Cardiac fibroblast (primary cell): ENCODE measurements around the gene APOL4.

Source experiments
- DNase-seq, 2 donors: peaks; one replicate each; pipeline versions ENCODE4 v3.0.0 to v3.0.0-alpha.2; 2010; ENCODE audit warnings: low read depth in 2 of 2
- H3K4me3 ChIP-seq, 2 donors: replicated peaks in 1 of 2; 1 replicate in 1 of 2; 2 replicates in 1 of 2; pipeline ENCODE4 v1.5.1; 2011; ENCODE audit warnings: low read depth in 2 of 2, low read length in 2 of 2, mild to moderate bottlenecking in 2 of 2, moderate library complexity in 1 of 2
- TF ChIP-seq, protein P1 (sequence below): IDR thresholded peaks from one replicate; pipeline ENCODE4 v1.5.1; 2011; ENCODE audit warnings: low read depth, mild to moderate bottlenecking, low read length, inconsistent platforms

Gene APOL4

DNA sequence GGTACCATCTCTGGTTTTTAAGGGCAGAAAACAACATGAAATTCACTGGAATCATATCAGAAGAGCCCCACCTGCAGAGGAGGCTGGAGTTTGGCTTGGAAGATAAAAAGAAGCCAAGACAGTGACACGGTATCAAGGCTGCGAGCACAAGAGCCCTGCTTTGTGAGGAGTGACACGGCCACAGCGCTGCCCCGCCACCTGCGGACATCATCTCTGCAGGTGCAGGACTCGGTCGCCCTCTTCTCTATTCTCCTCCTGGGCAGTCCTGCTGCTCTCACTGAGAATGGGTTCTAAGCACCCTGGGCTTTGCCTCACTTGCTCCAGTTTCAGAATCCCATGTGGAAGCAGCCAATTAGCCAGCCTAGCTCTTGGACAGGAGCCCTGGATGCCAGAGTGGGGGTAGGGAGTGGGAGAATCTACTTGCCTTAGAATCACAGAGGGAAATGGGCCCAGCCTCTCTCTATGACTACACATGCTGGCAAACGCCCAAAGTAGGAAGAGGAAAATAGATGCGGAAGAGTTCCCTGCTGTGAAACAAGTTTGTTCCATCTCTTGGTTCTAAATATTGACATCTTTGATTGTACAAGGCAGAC is 17.1 kb downstream of the APOL4 start:
- peak; percentile 33 to 78 for DNase-seq
- TF ChIP-seq, protein P1, sequence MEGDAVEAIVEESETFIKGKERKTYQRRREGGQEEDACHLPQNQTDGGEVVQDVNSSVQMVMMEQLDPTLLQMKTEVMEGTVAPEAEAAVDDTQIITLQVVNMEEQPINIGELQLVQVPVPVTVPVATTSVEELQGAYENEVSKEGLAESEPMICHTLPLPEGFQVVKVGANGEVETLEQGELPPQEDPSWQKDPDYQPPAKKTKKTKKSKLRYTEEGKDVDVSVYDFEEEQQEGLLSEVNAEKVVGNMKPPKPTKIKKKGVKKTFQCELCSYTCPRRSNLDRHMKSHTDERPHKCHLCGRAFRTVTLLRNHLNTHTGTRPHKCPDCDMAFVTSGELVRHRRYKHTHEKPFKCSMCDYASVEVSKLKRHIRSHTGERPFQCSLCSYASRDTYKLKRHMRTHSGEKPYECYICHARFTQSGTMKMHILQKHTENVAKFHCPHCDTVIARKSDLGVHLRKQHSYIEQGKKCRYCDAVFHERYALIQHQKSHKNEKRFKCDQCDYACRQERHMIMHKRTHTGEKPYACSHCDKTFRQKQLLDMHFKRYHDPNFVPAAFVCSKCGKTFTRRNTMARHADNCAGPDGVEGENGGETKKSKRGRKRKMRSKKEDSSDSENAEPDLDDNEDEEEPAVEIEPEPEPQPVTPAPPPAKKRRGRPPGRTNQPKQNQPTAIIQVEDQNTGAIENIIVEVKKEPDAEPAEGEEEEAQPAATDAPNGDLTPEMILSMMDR: no peak
- no peak overlapping the region for H3K4me3 ChIP-seq

DNA sequence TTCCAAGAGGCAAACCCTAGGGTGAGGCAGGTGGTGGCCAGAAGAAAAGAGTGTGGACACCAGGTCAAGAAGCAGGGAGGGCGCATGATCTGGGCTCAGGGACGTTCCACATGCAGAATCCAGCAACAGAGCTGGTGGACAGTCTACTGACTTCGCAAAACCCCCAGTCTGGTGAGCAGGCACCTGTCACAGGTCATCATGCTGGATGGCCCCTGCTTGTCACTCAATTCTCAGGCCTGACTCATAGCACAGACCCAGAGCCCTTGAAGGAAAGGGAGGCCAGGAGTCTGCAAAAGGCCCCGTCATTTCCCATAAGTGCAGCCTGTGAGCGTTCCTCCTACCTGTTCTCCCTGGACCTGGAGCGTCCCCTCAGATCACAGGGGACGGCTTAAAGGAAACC is 18.2 kb downstream of the APOL4 start:
- TF ChIP-seq, protein P1: no peak
- H3K4me3 ChIP-seq: no peak overlapping the region
- DNase-seq: no peak

DNA sequence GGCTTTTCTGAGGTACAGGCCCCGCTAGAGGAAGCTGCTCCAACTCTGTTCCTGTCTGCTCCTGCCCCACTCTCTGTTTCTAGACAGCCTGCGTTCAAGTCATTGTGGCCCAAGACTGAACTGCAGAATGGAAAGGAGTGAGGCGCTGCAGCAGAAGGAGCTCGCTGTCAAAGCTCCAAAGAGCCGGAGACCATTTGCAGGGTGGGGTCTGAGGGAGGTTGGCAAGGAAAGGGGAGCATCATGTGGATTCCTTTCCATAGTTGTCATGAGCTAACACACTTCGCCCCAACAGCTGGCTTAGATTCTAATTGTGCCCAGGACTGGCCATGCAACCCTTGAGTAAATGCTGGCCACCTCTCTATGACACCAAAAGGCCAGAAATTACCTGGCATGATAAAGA is 18.8 kb downstream of the APOL4 start:
- H3K4me3 ChIP-seq: no peak overlapping the region
- TF ChIP-seq, protein P1: no peak
- no peak for DNase-seq

DNA sequence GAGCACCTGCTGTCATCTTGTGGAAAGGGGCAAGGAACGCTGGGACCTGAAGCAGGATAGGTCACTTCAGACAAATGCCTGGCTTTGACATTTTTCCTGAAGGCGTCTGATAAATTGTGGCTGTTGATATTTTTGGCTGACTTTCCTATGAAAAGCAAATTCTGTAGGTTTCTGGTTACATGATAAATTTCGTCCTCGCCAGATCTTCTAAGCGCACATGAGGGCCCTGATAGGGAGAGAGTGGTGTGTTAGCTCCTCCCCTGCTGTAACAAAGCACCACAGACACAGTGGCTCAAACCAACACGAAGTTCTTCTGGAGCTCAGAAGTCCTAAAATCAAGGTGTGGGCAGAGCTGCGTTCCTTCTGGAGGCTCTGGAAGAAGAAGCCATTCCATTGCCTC is 19.6 kb downstream of the APOL4 start:
- TF ChIP-seq, protein P1: no peak
- no peak overlapping the region for H3K4me3 ChIP-seq
- peak in 1 of 2 donors; percentile 36 for DNase-seq

DNA sequence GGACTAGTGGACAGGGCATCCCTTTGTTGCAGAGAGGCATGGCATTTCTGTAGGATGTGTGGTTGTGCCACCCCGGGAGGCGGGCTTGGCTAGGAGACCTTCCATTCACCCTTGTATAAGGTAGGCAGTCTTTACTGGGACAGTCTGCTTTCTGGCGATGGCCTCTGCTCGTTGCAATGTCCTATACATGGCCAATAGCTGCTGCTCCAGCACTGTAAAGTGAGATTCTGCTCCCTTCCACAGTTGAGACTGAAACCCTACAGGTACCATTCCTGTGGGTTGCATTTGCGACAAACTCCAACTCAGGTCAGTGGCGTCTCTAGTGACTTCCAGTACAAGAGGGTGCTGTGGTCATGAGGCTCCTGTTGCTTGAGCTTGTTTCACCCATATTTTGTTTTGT is 20.7 kb downstream of the APOL4 start:
- no peak overlapping the region for H3K4me3 ChIP-seq
- no peak for DNase-seq
- TF ChIP-seq, protein P1: no peak

DNA sequence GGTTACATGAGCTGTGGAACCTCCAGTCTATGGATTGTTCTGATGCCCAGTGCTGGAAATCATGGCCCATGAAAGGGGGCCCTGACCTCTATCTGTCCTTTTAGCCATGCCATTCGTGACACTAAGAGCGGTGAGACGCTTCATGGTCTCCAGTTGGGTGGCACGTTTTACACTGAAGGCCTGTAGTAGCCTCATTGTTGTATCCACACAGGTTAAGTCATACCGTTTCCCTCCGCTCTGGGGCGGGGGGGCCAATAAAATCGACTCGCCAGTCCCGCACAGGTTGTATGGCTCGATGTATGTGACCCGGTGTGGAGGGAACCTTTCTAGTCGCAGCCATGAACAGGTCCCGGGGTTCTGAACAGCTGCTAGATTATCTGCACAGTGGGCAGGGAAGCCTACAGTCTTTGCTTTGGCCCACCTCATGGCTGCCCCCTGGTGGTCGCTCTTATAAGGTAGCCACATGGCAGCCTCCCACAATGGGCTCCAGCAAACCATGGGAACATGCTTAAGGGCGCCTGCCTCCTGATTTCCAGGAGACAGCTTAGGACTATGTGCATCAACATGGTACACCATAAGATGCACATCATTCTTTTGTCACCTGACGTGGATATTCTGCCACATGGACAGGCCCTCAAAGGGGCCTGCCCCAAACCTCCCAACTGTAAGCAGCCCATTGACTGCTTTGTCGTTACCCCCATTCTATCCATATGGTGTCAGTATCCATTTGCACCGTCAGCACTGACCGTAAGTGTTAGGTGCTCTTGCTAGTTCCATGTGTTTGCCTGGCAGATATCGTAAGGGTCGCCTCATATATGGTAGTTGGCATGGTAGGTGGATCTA is 21.4 kb downstream of the APOL4 start:
- TF ChIP-seq, protein P1: peak; percentile 90
- peak; percentile 79 to 81 for DNase-seq

DNA sequence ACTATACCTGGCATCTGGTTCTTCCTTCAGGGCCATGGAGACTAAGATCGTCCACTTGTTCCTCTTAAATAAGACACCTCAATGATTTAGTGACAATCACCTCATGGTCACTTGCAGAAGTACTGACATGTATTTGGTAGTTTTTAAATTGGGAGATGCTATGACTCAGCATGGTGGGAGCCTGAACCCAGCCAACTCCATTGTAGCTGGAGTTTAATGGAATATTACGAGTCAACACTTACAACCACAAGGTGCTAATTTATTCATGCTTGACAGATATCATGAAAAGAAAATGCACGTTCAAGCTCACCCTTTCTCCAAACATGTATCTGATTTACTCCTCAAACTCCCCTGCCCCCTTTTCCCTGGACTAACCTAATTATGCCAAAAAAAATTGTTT is 24.4 kb downstream of the APOL4 start:
- DNase-seq: no peak
- H3K4me3 ChIP-seq: no peak overlapping the region
- TF ChIP-seq, protein P1: no peak

More for the DNA sequence above, 21.4 kb downstream of the APOL4 start:
- H3K4me3 ChIP-seq: no peak overlapping the region
